Liver (tissue), 9 donors: ENCODE data around the gene AREG. TPM values are rescaled to one million over a fixed set of nuclear protein-coding genes. Genes with fewer than 3 reads are reported as not detected.

Source experiments
- DNase-seq: peaks from one replicate; pipeline ENCODE4 v3.0.0-alpha.2; 2017; ENCODE audit warnings: low spot score
- H3K27ac ChIP-seq, 2 donors: one replicate each; pipeline ENCODE4 v1.7.0; 2013; ENCODE audit warnings: inconsistent platforms in 2 of 2, low read length in 2 of 2, control low read depth in 1 of 2, low read depth in 1 of 2, mild to moderate bottlenecking in 1 of 2
- H3K27me3 ChIP-seq, 4 donors: one replicate each; pipeline versions ENCODE4 v1.6.1 to v1.7.0; 2013; ENCODE audit warnings: low read length in 3 of 4, inconsistent platforms in 1 of 4, mild to moderate bottlenecking in 1 of 4, moderate library complexity in 1 of 4; ENCODE audit not compliant: control insufficient read depth in 4 of 4, insufficient read depth in 4 of 4
- H3K36me3 ChIP-seq, 4 donors: one replicate each; pipeline versions ENCODE4 v1.6.1 to v1.7.0; 2013; ENCODE audit warnings: low read length in 3 of 4, mild to moderate bottlenecking in 3 of 4, low read depth in 1 of 4, moderate library complexity in 1 of 4; ENCODE audit not compliant: control insufficient read depth in 4 of 4, insufficient read depth in 3 of 4
- H3K4me1 ChIP-seq, 4 donors: one replicate each; pipeline versions ENCODE4 v1.6.1 to v1.7.0; 2013; ENCODE audit warnings: low read length in 3 of 4, mild to moderate bottlenecking in 3 of 4, moderate library complexity in 1 of 4; ENCODE audit not compliant: control insufficient read depth in 4 of 4, insufficient read depth in 4 of 4
- H3K4me3 ChIP-seq, 3 donors: one replicate each; pipeline versions ENCODE4 v1.6.1 to v1.7.0; 2013; ENCODE audit warnings: low read length in 3 of 3, control low read depth in 1 of 3, low read depth in 1 of 3, mild to moderate bottlenecking in 1 of 3
- H3K9ac ChIP-seq, 2 donors: one replicate each; pipeline ENCODE4 v1.7.0; 2013; ENCODE audit warnings: low read length in 2 of 2, mild to moderate bottlenecking in 2 of 2, moderate library complexity in 2 of 2, control low read depth in 1 of 2, low read depth in 1 of 2
- H3K9me3 ChIP-seq, 4 donors: one replicate each; pipeline versions ENCODE4 v1.6.1 to v1.7.0; 2013; ENCODE audit warnings: low read length in 3 of 4; ENCODE audit not compliant: control insufficient read depth in 4 of 4
- ATF3 ChIP-seq: IDR thresholded peaks from 2 replicates; pipeline ENCODE4 v1.6.1; 2016; ENCODE audit warnings: antibody characterized with exemption
- CTCF ChIP-seq: fragments of 150-350 bp; IDR thresholded peaks from 2 replicates; pipeline ENCODE4 v1.5.1; 2017; ENCODE audit warnings: improper control_type of control experiment, low read depth, low read length; ENCODE audit not compliant: missing input control
- EGR1 ChIP-seq, 2 donors: IDR thresholded peaks; 2 replicates each; pipeline ENCODE4 v1.6.1; 2016 to 2018; ENCODE audit warnings: antibody characterized with exemption in 2 of 2, low read depth in 2 of 2
- FOXA1 ChIP-seq: IDR thresholded peaks from 2 replicates; pipeline ENCODE4 v1.6.1; 2016; ENCODE audit warnings: antibody characterized with exemption
- FOXA2 ChIP-seq: IDR thresholded peaks from 2 replicates; pipeline ENCODE4 v1.6.1; 2016; ENCODE audit warnings: antibody characterized with exemption
- GABPA ChIP-seq, 2 donors: IDR thresholded peaks in 1 of 2; conservative IDR thresholded peaks in 1 of 2; 2 replicates each; pipeline ENCODE4 v1.6.1; 2016; ENCODE audit warnings: antibody characterized with exemption in 2 of 2, mild to moderate bottlenecking in 1 of 2, moderate library complexity in 1 of 2
- HNF4A ChIP-seq, 2 donors: conservative IDR thresholded peaks; 2 replicates each; pipeline ENCODE4 v1.6.1; 2016; ENCODE audit warnings: antibody characterized with exemption in 2 of 2, mild to moderate bottlenecking in 2 of 2
- HNF4G ChIP-seq: IDR thresholded peaks from 2 replicates; pipeline ENCODE4 v1.6.1; 2016; ENCODE audit warnings: antibody characterized with exemption
- JUND ChIP-seq, 2 donors: IDR thresholded peaks; 2 replicates each; pipeline ENCODE4 v1.6.1; 2016; ENCODE audit warnings: antibody characterized with exemption in 2 of 2
- MAX ChIP-seq: IDR thresholded peaks from 2 replicates; pipeline ENCODE4 v1.6.1; 2016; ENCODE audit warnings: antibody characterized with exemption
- NR2F2 ChIP-seq: IDR thresholded peaks from 2 replicates; pipeline ENCODE4 v1.6.1; 2016; ENCODE audit warnings: antibody characterized with exemption
- RAD21 ChIP-seq, 2 donors: IDR thresholded peaks; 2 replicates each; pipeline ENCODE4 v1.6.1; 2016; ENCODE audit warnings: antibody characterized with exemption in 2 of 2, mild to moderate bottlenecking in 2 of 2
- REST ChIP-seq: IDR thresholded peaks from 2 replicates; pipeline ENCODE4 v1.6.1; 2016; ENCODE audit warnings: antibody characterized with exemption, mild to moderate bottlenecking
- RXRA ChIP-seq, 2 donors: IDR thresholded peaks; 2 replicates each; pipeline ENCODE4 v1.6.1; 2017 to 2018; ENCODE audit warnings: antibody characterized with exemption in 2 of 2, mild to moderate bottlenecking in 1 of 2
- SP1 ChIP-seq: IDR thresholded peaks from 2 replicates; pipeline ENCODE4 v1.6.1; 2018; ENCODE audit warnings: antibody characterized with exemption, mild to moderate bottlenecking
- TAF1 ChIP-seq: conservative IDR thresholded peaks from 2 replicates; pipeline ENCODE4 v1.6.1; 2016; ENCODE audit warnings: antibody characterized with exemption, mild to moderate bottlenecking
- WGBS: extraction: QIAGEN DNeasy Blood & Tissue Kit; methylation state at CpG from one replicate; pipeline ENCODE4 v1.1.7; 2013; 5-methylcytosine and 5-hydroxymethylcytosine counted together
- polyA plus RNA-seq, 2 donors: library from polyadenylated mRNA; stranded (reverse) in 1 of 2; unstranded in 1 of 2; fragments of 200-250 nt in 1 of 2; fragments of >200 nt in 1 of 2; fragmentation: Nextera tagmentation in 1 of 2; extraction: Ambion mirVana in 1 of 2; gene quantifications; one replicate each; pipeline versions ENCODE4 v1.2.1 to v1.2.3, GENCODE V29; 2013 to 2015
- total RNA-seq, 2 donors: library from RNA; depleted of rRNA; stranded (reverse); fragments of >200 nt; gene quantifications; one replicate each; pipeline ENCODE4 v1.2.3, GENCODE V29; 2014
- donor health status: healthy.
- donor health status: healthy.
- donor health status: healthy.
- donor health status: healthy.
- donor health status: healthy.

Gene AREG
- total and polyA plus RNA-seq, 4 donors: 0.06 to 0.71 TPM; not detected in 2

GRCh38 chr4:74451214-74451661 is 6.3 kb downstream of the AREG start:
- Histone ChIP-seq H3K4me1 (peaks cover 0 to 1% (median 0%) of the 10 kb centered on the region in 4 donors), H3K27ac (no peak overlapping the region), H3K36me3 (no peaks in the 10 kb centered on the region), H3K9me3 (no peaks in the 10 kb centered on the region), H3K27me3 (peaks cover 0 to 3% (median 1%) of the 10 kb centered on the region in 4 donors), H3K4me3 (no peak overlapping the region), H3K9ac (no peak overlapping the region)
- TF ChIP-seq RAD21 (IDR thresholded peaks at IDR 0.05) (no peak), HNF4A (conservative IDR thresholded peaks at IDR 0.05) (no peak), SP1 (no peak), GABPA (IDR thresholded peaks at IDR 0.05 in 1 of 2, conservative IDR thresholded peaks at IDR 0.05 in 1 of 2) (no peak), JUND (IDR thresholded peaks at IDR 0.05) (no peak), REST (no peak), FOXA1 (no peak), CTCF (no peak), RXRA (IDR thresholded peaks at IDR 0.05) (no peak), NR2F2 (no peak), EGR1 (IDR thresholded peaks at IDR 0.05; ENCODE audit: low read depth in 2 of 2) (no peak), HNF4G (no peak), MAX (no peak)
- no peak for DNase-seq
- 39% methylated on average over 1 of the region's 1 CpG for WGBS

DNA sequence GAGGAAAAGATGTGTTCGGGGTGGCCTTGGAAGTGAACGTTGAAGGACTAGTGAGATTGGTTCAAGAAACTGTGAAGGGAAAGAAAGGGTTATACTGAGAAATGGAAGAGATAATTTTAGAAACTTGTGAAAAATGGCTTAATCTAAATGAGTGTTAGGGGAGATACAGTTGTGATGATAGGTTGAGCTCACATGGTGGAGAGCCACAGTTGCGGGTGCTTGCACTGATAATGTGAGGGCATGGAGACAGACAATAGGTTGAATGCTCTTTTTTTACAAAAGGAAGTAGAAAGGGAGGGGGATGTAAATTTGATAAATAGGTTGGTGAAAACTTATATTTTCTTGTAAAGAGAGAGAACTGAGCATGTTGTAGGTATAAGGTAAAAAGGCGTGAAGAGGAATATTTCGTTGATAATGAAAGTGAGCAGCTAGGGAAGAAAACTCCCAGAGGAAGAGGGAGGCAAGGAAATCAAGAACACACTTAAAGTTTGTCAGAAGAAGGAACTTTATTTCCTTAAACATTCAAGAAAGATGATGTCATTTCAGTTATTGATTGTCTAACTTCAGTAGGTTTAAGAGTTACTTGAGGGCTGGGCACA is 8.2 kb downstream of the AREG start:
- Histone ChIP-seq H3K4me1 (no peaks in the 10 kb centered on the region), H3K9me3 (no peaks in the 10 kb centered on the region), H3K9ac (no peak overlapping the region), H3K27me3 (peaks cover 0 to 5% (median 0%) of the 10 kb centered on the region in 4 donors), H3K36me3 (no peaks in the 10 kb centered on the region), H3K4me3 (no peak overlapping the region), H3K27ac (no peak overlapping the region)
- WGBS: 91% methylated on average over 5 of the region's 5 CpGs
- TF ChIP-seq CTCF (no peak), TAF1 (no peak), FOXA2 (no peak), JUND (IDR thresholded peaks at IDR 0.05) (no peak), RAD21 (IDR thresholded peaks at IDR 0.05) (no peak), ATF3 (no peak)
- no peak for DNase-seq
